Liver (tissue), 9 donors: ENCODE results near the gene NLRP6. TPM values are rescaled to one million over a fixed set of nuclear protein-coding genes. Genes with fewer than 3 reads are reported as not detected.
A peak's percentile ranks its signal among the peaks of the same experiment; 100 is the strongest.

Source experiments
- DNase-seq: peaks from one replicate; pipeline ENCODE4 v3.0.0-alpha.2; 2017; ENCODE audit warnings: low spot score
- H3K27ac ChIP-seq, 2 donors: one replicate each; pipeline ENCODE4 v1.7.0; 2013; ENCODE audit warnings: inconsistent platforms in 2 of 2, low read length in 2 of 2, control low read depth in 1 of 2, low read depth in 1 of 2, mild to moderate bottlenecking in 1 of 2
- H3K27me3 ChIP-seq, 4 donors: one replicate each; pipeline versions ENCODE4 v1.6.1 to v1.7.0; 2013; ENCODE audit warnings: low read length in 3 of 4, inconsistent platforms in 1 of 4, mild to moderate bottlenecking in 1 of 4, moderate library complexity in 1 of 4; ENCODE audit not compliant: control insufficient read depth in 4 of 4, insufficient read depth in 4 of 4
- H3K36me3 ChIP-seq, 4 donors: one replicate each; pipeline versions ENCODE4 v1.6.1 to v1.7.0; 2013; ENCODE audit warnings: low read length in 3 of 4, mild to moderate bottlenecking in 3 of 4, low read depth in 1 of 4, moderate library complexity in 1 of 4; ENCODE audit not compliant: control insufficient read depth in 4 of 4, insufficient read depth in 3 of 4
- H3K4me1 ChIP-seq, 4 donors: one replicate each; pipeline versions ENCODE4 v1.6.1 to v1.7.0; 2013; ENCODE audit warnings: low read length in 3 of 4, mild to moderate bottlenecking in 3 of 4, moderate library complexity in 1 of 4; ENCODE audit not compliant: control insufficient read depth in 4 of 4, insufficient read depth in 4 of 4
- H3K4me3 ChIP-seq, 3 donors: one replicate each; pipeline versions ENCODE4 v1.6.1 to v1.7.0; 2013; ENCODE audit warnings: low read length in 3 of 3, control low read depth in 1 of 3, low read depth in 1 of 3, mild to moderate bottlenecking in 1 of 3
- H3K9ac ChIP-seq, 2 donors: one replicate each; pipeline ENCODE4 v1.7.0; 2013; ENCODE audit warnings: low read length in 2 of 2, mild to moderate bottlenecking in 2 of 2, moderate library complexity in 2 of 2, control low read depth in 1 of 2, low read depth in 1 of 2
- H3K9me3 ChIP-seq, 4 donors: one replicate each; pipeline versions ENCODE4 v1.6.1 to v1.7.0; 2013; ENCODE audit warnings: low read length in 3 of 4; ENCODE audit not compliant: control insufficient read depth in 4 of 4
- ATF3 ChIP-seq: IDR thresholded peaks from 2 replicates; pipeline ENCODE4 v1.6.1; 2016; ENCODE audit warnings: antibody characterized with exemption
- CTCF ChIP-seq: fragments of 150-350 bp; IDR thresholded peaks from 2 replicates; pipeline ENCODE4 v1.5.1; 2017; ENCODE audit warnings: improper control_type of control experiment, low read depth, low read length; ENCODE audit not compliant: missing input control
- EGR1 ChIP-seq, 2 donors: IDR thresholded peaks; 2 replicates each; pipeline ENCODE4 v1.6.1; 2016 to 2018; ENCODE audit warnings: antibody characterized with exemption in 2 of 2, low read depth in 2 of 2
- FOXA1 ChIP-seq: IDR thresholded peaks from 2 replicates; pipeline ENCODE4 v1.6.1; 2016; ENCODE audit warnings: antibody characterized with exemption
- FOXA2 ChIP-seq: IDR thresholded peaks from 2 replicates; pipeline ENCODE4 v1.6.1; 2016; ENCODE audit warnings: antibody characterized with exemption
- GABPA ChIP-seq, 2 donors: IDR thresholded peaks in 1 of 2; conservative IDR thresholded peaks in 1 of 2; 2 replicates each; pipeline ENCODE4 v1.6.1; 2016; ENCODE audit warnings: antibody characterized with exemption in 2 of 2, mild to moderate bottlenecking in 1 of 2, moderate library complexity in 1 of 2
- HNF4A ChIP-seq, 2 donors: conservative IDR thresholded peaks; 2 replicates each; pipeline ENCODE4 v1.6.1; 2016; ENCODE audit warnings: antibody characterized with exemption in 2 of 2, mild to moderate bottlenecking in 2 of 2
- HNF4G ChIP-seq: IDR thresholded peaks from 2 replicates; pipeline ENCODE4 v1.6.1; 2016; ENCODE audit warnings: antibody characterized with exemption
- JUND ChIP-seq, 2 donors: IDR thresholded peaks; 2 replicates each; pipeline ENCODE4 v1.6.1; 2016; ENCODE audit warnings: antibody characterized with exemption in 2 of 2
- NR2F2 ChIP-seq: IDR thresholded peaks from 2 replicates; pipeline ENCODE4 v1.6.1; 2016; ENCODE audit warnings: antibody characterized with exemption
- RAD21 ChIP-seq, 2 donors: IDR thresholded peaks; 2 replicates each; pipeline ENCODE4 v1.6.1; 2016; ENCODE audit warnings: antibody characterized with exemption in 2 of 2, mild to moderate bottlenecking in 2 of 2
- REST ChIP-seq: IDR thresholded peaks from 2 replicates; pipeline ENCODE4 v1.6.1; 2016; ENCODE audit warnings: antibody characterized with exemption, mild to moderate bottlenecking
- RXRA ChIP-seq, 2 donors: IDR thresholded peaks; 2 replicates each; pipeline ENCODE4 v1.6.1; 2017 to 2018; ENCODE audit warnings: antibody characterized with exemption in 2 of 2, mild to moderate bottlenecking in 1 of 2
- SP1 ChIP-seq: IDR thresholded peaks from 2 replicates; pipeline ENCODE4 v1.6.1; 2018; ENCODE audit warnings: antibody characterized with exemption, mild to moderate bottlenecking
- TAF1 ChIP-seq: conservative IDR thresholded peaks from 2 replicates; pipeline ENCODE4 v1.6.1; 2016; ENCODE audit warnings: antibody characterized with exemption, mild to moderate bottlenecking
- YY1 ChIP-seq: IDR thresholded peaks from 2 replicates; pipeline ENCODE4 v1.6.1; 2016; ENCODE audit warnings: antibody characterized with exemption, mild to moderate bottlenecking
- ZBTB33 ChIP-seq: IDR thresholded peaks from 2 replicates; pipeline ENCODE4 v1.6.1; 2016; ENCODE audit warnings: antibody characterized with exemption
- WGBS: extraction: QIAGEN DNeasy Blood & Tissue Kit; methylation state at CpG from one replicate; pipeline ENCODE4 v1.1.7; 2013; 5-methylcytosine and 5-hydroxymethylcytosine counted together
- polyA plus RNA-seq, 2 donors: library from polyadenylated mRNA; stranded (reverse) in 1 of 2; unstranded in 1 of 2; fragments of 200-250 nt in 1 of 2; fragments of >200 nt in 1 of 2; fragmentation: Nextera tagmentation in 1 of 2; extraction: Ambion mirVana in 1 of 2; gene quantifications; one replicate each; pipeline versions ENCODE4 v1.2.1 to v1.2.3, GENCODE V29; 2013 to 2015
- total RNA-seq, 2 donors: library from RNA; depleted of rRNA; stranded (reverse); fragments of >200 nt; gene quantifications; one replicate each; pipeline ENCODE4 v1.2.3, GENCODE V29; 2014
- TF ChIP-seq, protein P1 (sequence below): IDR thresholded peaks from 2 replicates; pipeline ENCODE4 v1.6.1; 2016; ENCODE audit warnings: antibody characterized with exemption
- donor health status: healthy.
- donor health status: healthy.
- donor health status: healthy.
- donor health status: healthy.
- donor health status: healthy.

NLRP6 gene
- total and polyA plus RNA-seq, 4 donors = 0.05 to 5.7 (median 0.97) TPM

- H3K27me3 ChIP-seq = no peaks in the 10 kb centered on the region
- H3K9me3 ChIP-seq = no peaks in the 10 kb centered on the region
- 92% methylated on average over 20 of the region's 20 CpGs for WGBS
- no peak overlapping the region for H3K27ac ChIP-seq
- no peak for TF ChIP-seq TAF1
- TF ChIP-seq, protein P1, sequence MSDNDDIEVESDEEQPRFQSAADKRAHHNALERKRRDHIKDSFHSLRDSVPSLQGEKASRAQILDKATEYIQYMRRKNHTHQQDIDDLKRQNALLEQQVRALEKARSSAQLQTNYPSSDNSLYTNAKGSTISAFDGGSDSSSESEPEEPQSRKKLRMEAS = no peak
- TF ChIP-seq EGR1 (IDR thresholded peaks at IDR 0.05; ENCODE audit: low read depth in 2 of 2) = no peak
- no peak for TF ChIP-seq RXRA (IDR thresholded peaks at IDR 0.05)
- TF ChIP-seq REST = no peak
- TF ChIP-seq NR2F2 = no peak
- TF ChIP-seq HNF4G = no peak
- no peak for TF ChIP-seq FOXA1
- TF ChIP-seq JUND (IDR thresholded peaks at IDR 0.05) = no peak
- no peak for DNase-seq
- peaks cover 0 to 19% (median 15%) of the 10 kb centered on the region in 4 donors for H3K4me1 ChIP-seq
- no peak overlapping the region for H3K9ac ChIP-seq
- H3K4me3 ChIP-seq = no peak overlapping the region
- peaks cover 0 to 14% (median 7%) of the 10 kb centered on the region in 4 donors for H3K36me3 ChIP-seq
Observed at GRCh38 chr11:232783-233565, 45.2 kb upstream of the NLRP6 start.

- H3K36me3 ChIP-seq = peaks cover 0 to 14% (median 5%) of the 10 kb centered on the region in 4 donors
- H3K4me3 ChIP-seq = peak overlapping the region; percentile 50 to 85 (median 84)
- H3K27ac ChIP-seq = no peak overlapping the region
- no peak for TF ChIP-seq RAD21 (IDR thresholded peaks at IDR 0.05)
- TF ChIP-seq REST = no peak
- no peak for TF ChIP-seq GABPA (IDR thresholded peaks at IDR 0.05 in 1 of 2, conservative IDR thresholded peaks at IDR 0.05 in 1 of 2)
- no peak for TF ChIP-seq SP1
- no peak for TF ChIP-seq TAF1
- TF ChIP-seq RXRA (IDR thresholded peaks at IDR 0.05) = no peak
- TF ChIP-seq EGR1 (IDR thresholded peaks at IDR 0.05; ENCODE audit: low read depth in 2 of 2) = no peak
- no peak for TF ChIP-seq CTCF
- no peak for TF ChIP-seq YY1
- TF ChIP-seq ZBTB33 = no peak
- TF ChIP-seq ATF3 = no peak
- TF ChIP-seq HNF4G = no peak
- TF ChIP-seq NR2F2 = no peak
- TF ChIP-seq JUND (IDR thresholded peaks at IDR 0.05) = no peak
- TF ChIP-seq HNF4A (conservative IDR thresholded peaks at IDR 0.05) = no peak
- TF ChIP-seq, protein P1 = no peak
- no peak for TF ChIP-seq FOXA1
- TF ChIP-seq FOXA2 = no peak
- peak overlapping the region in 1 of 2 donors; percentile 87 for H3K9ac ChIP-seq
- 82% methylated on average over 8 of the region's 8 CpGs for WGBS
- peaks cover 3 to 26% (median 19%) of the 10 kb centered on the region in 4 donors for H3K4me1 ChIP-seq
- no peaks in the 10 kb centered on the region for H3K27me3 ChIP-seq
- no peaks in the 10 kb centered on the region for H3K9me3 ChIP-seq
- no peak for DNase-seq
Observed at GRCh38 chr11:235180-235579, 43.0 kb upstream of the NLRP6 start.
